HCT116 (cell line): ENCODE data around the gene FITM2.

ENCODE experiments used
- EZH2 ChIP-seq: fragments of 200-600 bp; sonication (generic); IDR thresholded peaks from 2 replicates; pipeline ENCODE4 v1.6.1; 2017; ENCODE audit warnings: antibody characterized with exemption, mixed run types
- POLR2A ChIP-seq: IDR thresholded peaks from 2 replicates; pipeline ENCODE4 v1.7.0; 2011; ENCODE audit warnings: borderline replicate concordance; ENCODE audit not compliant: insufficient read depth, insufficient read length; ENCODE audit errors: extremely low read depth
- POLR2AphosphoS5 ChIP-seq: IDR thresholded peaks from 2 replicates; pipeline ENCODE4 v1.6.1; 2011; ENCODE audit warnings: mild to moderate bottlenecking, low read depth, low read length, moderate library complexity
- RAD21 ChIP-seq: IDR thresholded peaks from 2 replicates; pipeline ENCODE4 v1.6.1; 2012; ENCODE audit warnings: low read depth, mild to moderate bottlenecking
- ZNF274 ChIP-seq: fragments of 200-500 bp; sonication (Bioruptor generic); IDR thresholded peaks from 2 replicates; pipeline ENCODE4 v1.6.1; 2014; ENCODE audit warnings: mild to moderate bottlenecking, low read depth, low read length, inconsistent platforms
- TF ChIP-seq, protein P1 (sequence below), 3 experiments: fragments of 200-600 bp in 1 of 3; sonication (generic) in 1 of 3; IDR thresholded peaks in 2 of 3; conservative IDR thresholded peaks in 1 of 3; 2 replicates each; pipeline ENCODE4 v1.5.1; 2012 to 2017; ENCODE audit warnings: low read depth in 2 of 3, low read length in 2 of 3, antibody characterized with exemption in 1 of 3, borderline replicate concordance in 1 of 3, control low read depth in 1 of 3, mild to moderate bottlenecking in 1 of 3, mixed read lengths in 1 of 3, mixed run types in 1 of 3, moderate library complexity in 1 of 3; ENCODE audit not compliant: insufficient read depth in 1 of 3

DNA sequence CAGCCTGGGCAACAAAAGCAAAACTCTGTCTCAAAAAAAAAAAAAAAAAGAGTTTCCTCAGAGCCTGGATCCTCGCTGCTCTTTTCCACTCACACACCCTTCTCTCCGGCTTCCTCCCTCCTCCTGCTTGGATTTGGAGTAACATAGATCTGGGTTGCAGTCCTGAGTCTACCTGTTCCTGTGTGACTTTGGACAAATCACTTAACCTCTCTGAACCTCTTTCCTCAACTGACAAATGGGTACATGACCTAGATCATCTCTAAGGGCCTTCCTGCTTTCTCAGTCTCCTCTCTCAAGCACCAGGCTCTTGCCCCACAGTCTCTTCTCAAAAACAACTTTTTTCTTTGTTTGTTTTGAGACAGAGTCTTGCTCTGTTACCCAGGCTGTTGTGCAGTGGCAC lies 20.2 kb upstream of the FITM2 start:
- TF ChIP-seq RAD21 (no peak), ZNF274 (no peak), POLR2A (no peak), POLR2AphosphoS5 (no peak), EZH2 (no peak)
- TF ChIP-seq, protein P1, sequence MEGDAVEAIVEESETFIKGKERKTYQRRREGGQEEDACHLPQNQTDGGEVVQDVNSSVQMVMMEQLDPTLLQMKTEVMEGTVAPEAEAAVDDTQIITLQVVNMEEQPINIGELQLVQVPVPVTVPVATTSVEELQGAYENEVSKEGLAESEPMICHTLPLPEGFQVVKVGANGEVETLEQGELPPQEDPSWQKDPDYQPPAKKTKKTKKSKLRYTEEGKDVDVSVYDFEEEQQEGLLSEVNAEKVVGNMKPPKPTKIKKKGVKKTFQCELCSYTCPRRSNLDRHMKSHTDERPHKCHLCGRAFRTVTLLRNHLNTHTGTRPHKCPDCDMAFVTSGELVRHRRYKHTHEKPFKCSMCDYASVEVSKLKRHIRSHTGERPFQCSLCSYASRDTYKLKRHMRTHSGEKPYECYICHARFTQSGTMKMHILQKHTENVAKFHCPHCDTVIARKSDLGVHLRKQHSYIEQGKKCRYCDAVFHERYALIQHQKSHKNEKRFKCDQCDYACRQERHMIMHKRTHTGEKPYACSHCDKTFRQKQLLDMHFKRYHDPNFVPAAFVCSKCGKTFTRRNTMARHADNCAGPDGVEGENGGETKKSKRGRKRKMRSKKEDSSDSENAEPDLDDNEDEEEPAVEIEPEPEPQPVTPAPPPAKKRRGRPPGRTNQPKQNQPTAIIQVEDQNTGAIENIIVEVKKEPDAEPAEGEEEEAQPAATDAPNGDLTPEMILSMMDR (IDR thresholded peaks at IDR 0.05 in 2 of 3, conservative IDR thresholded peaks at IDR 0.05 in 1 of 3; ENCODE audit: borderline replicate concordance in 1 of 3, insufficient read depth in 1 of 3, low read depth in 2 of 3, low read length in 2 of 3) = no peak
